Duodenal mucosa (tissue), 2 donors: ENCODE data around the gene PRXL2A.
"Not testable (repeated sequence)": the region's sequence is repeated elsewhere in the genome, so short reads cannot be mapped to it uniquely, and the experiment has no call there.

ENCODE experiments used
- H3K27ac ChIP-seq: one replicate; pipeline ENCODE4 v1.7.0; 2013; ENCODE audit warnings: low read depth, low read length
- H3K27me3 ChIP-seq, 2 donors: one replicate each; pipeline ENCODE4 v1.7.0; 2013; ENCODE audit warnings: low read length in 2 of 2, control low read depth in 1 of 2; ENCODE audit not compliant: insufficient read depth in 2 of 2, control insufficient read depth in 1 of 2
- H3K36me3 ChIP-seq, 2 donors: one replicate each; pipeline ENCODE4 v1.7.0; 2013; ENCODE audit warnings: low read length in 2 of 2, control low read depth in 1 of 2; ENCODE audit not compliant: insufficient read depth in 2 of 2, control insufficient read depth in 1 of 2
- H3K4me1 ChIP-seq, 2 donors: one replicate each; pipeline ENCODE4 v1.7.0; 2013; ENCODE audit warnings: low read length in 2 of 2, control low read depth in 1 of 2; ENCODE audit not compliant: insufficient read depth in 2 of 2, control insufficient read depth in 1 of 2
- H3K4me3 ChIP-seq, 2 donors: one replicate each; pipeline ENCODE4 v1.7.0; 2013; ENCODE audit warnings: low read length in 2 of 2, low read depth in 1 of 2
- H3K9ac ChIP-seq, 2 donors: one replicate each; pipeline ENCODE4 v1.7.0; 2013; ENCODE audit warnings: low read length in 2 of 2, low read depth in 1 of 2
- H3K9me3 ChIP-seq, 2 donors: one replicate each; pipeline ENCODE4 v1.7.0; 2013; ENCODE audit warnings: low read length in 2 of 2, control low read depth in 1 of 2; ENCODE audit not compliant: control insufficient read depth in 1 of 2

The PRXL2A gene

GRCh38 chr10:80474597-80474910 lies 66.2 kb downstream of the PRXL2A start:
- no peak overlapping the region for H3K27ac ChIP-seq
- peaks cover 33 to 50% of the 10 kb centered on the region in 2 donors for H3K4me1 ChIP-seq
- peaks cover 14 to 24% of the 10 kb centered on the region in 2 donors for H3K36me3 ChIP-seq
- H3K4me3 ChIP-seq, result no peak overlapping the region
- no peaks in the 10 kb centered on the region for H3K27me3 ChIP-seq
- H3K9me3 ChIP-seq, result peaks cover 0 to 5% of the 10 kb centered on the region in 2 donors
- H3K9ac ChIP-seq, result no peak overlapping the region

DNA sequence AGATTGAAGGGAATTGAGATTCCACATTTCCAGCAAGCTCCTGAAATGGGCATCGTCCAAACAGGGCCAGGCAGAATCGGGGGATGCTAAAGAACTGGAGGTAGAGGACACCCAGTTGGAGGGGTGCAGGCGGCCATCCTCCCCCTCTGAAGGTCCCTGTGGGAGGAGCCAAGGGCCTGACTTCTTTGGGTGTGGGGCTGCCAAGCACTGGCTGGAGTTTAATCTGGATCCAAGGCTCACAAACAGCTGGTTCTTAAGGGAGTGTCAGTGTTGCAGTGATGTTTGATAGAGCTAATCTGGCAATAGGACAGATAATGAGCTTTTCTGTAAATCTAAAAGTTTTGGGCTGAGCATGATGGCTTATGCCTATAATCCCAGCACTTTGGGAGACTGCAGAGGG lies 66.6 kb downstream of the PRXL2A start:
- Histone ChIP-seq H3K27me3 (no peaks in the 10 kb centered on the region), H3K4me1 (peaks cover 30 to 48% of the 10 kb centered on the region in 2 donors), H3K9ac (no peak overlapping the region), H3K36me3 (peaks cover 13 to 24% of the 10 kb centered on the region in 2 donors), H3K4me3 (no peak overlapping the region), H3K9me3 (peaks cover 0 to 5% of the 10 kb centered on the region in 2 donors), H3K27ac (no peak overlapping the region)

- not testable (repeated sequence) for H3K27ac ChIP-seq, H3K9ac ChIP-seq, H3K9me3 ChIP-seq, H3K4me3 ChIP-seq, H3K27me3 ChIP-seq
- Histone ChIP-seq H3K36me3 (peaks cover 13 to 20% of the 10 kb centered on the region in 2 donors), H3K4me1 (peaks cover 30 to 47% of the 10 kb centered on the region in 2 donors)
These were observed 67.3 kb downstream of the PRXL2A start for GRCh38 chr10:80475641-80476040.

- Histone ChIP-seq H3K4me1 (peaks cover 25 to 36% of the 10 kb centered on the region in 2 donors), H3K27me3 (no peaks in the 10 kb centered on the region), H3K9me3 (peaks cover 0 to 5% of the 10 kb centered on the region in 2 donors), H3K9ac (no peak overlapping the region), H3K4me3 (no peak overlapping the region), H3K36me3 (peaks cover 13 to 16% of the 10 kb centered on the region in 2 donors), H3K27ac (no peak overlapping the region)
These were observed 68.3 kb downstream of the PRXL2A start for GRCh38 chr10:80476685-80477084.

- peaks cover 0 to 5% of the 10 kb centered on the region in 2 donors for H3K9me3 ChIP-seq
- no peak overlapping the region for H3K4me3 ChIP-seq
- no peaks in the 10 kb centered on the region for H3K27me3 ChIP-seq
- H3K27ac ChIP-seq, result no peak overlapping the region
- H3K4me1 ChIP-seq, result peaks cover 17 to 25% of the 10 kb centered on the region in 2 donors
- no peak overlapping the region for H3K9ac ChIP-seq
- H3K36me3 ChIP-seq, result peaks cover 8 to 16% of the 10 kb centered on the region in 2 donors
These were observed 69.5 kb downstream of the PRXL2A start for GRCh38 chr10:80477813-80478212.

DNA sequence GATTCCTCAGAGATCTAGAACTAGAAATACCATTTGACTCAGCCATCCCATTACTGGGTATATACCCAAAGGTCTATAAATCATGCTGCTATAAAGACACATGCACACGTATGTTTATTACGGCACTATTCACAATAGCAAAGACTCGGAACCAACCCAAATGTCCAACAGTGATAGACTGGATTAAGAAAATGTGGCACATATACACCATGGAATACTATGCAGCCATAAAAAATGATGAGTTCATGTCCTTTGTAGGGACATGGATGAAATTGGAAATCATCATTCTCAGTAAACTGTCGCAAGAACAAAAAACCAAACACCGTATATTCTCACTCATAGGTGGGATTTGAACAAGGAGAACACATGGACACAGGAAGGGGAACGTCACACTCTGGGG lies 72.0 kb downstream of the PRXL2A start:
- not testable (repeated sequence) for H3K27me3 ChIP-seq, H3K4me3 ChIP-seq, H3K27ac ChIP-seq, H3K9ac ChIP-seq, H3K36me3 ChIP-seq, H3K9me3 ChIP-seq
- H3K4me1 ChIP-seq, result peaks cover 12 to 23% of the 10 kb centered on the region in 2 donors

DNA sequence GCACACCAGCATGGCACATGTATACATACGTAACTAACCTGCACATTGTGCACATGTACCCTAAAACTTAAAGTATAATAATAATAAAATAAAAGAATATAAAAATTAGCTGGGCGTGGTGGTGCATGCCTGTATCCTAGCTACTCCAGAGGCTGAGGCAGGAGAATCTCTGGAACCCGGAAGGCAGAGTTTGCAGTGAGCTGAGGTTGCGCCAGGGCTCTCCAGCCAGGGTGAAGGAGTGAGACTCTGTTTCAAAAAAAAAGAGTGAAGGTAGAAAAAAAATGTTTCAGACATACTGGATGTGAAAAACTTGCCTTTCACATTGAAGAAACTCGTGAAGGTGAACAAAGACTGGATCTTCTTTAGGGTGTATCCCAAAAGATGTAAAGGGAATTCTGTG lies 72.5 kb downstream of the PRXL2A start:
- Histone ChIP-seq H3K27ac (no peak overlapping the region), H3K4me3 (no peak overlapping the region), H3K27me3 (no peaks in the 10 kb centered on the region), H3K9ac (no peak overlapping the region), H3K9me3 (peaks cover 0 to 5% of the 10 kb centered on the region in 2 donors), H3K4me1 (peaks cover 17 to 27% of the 10 kb centered on the region in 2 donors), H3K36me3 (peaks cover 4 to 7% of the 10 kb centered on the region in 2 donors)

GRCh38 chr10:80484243-80484642 lies 75.9 kb downstream of the PRXL2A start:
- Histone ChIP-seq H3K9ac (no peak overlapping the region), H3K27me3 (no peaks in the 10 kb centered on the region), H3K4me3 (no peak overlapping the region), H3K4me1 (peaks cover 35 to 44% of the 10 kb centered on the region in 2 donors), H3K9me3 (no peaks in the 10 kb centered on the region), H3K36me3 (peaks cover 3% of the 10 kb centered on the region in 2 donors), H3K27ac (no peak overlapping the region)

- Histone ChIP-seq H3K27me3 (no peaks in the 10 kb centered on the region), H3K4me1 (peaks cover 35 to 44% of the 10 kb centered on the region in 2 donors), H3K27ac (no peak overlapping the region), H3K4me3 (no peak overlapping the region), H3K36me3 (peaks cover 7% of the 10 kb centered on the region in 2 donors), H3K9ac (no peak overlapping the region), H3K9me3 (no peaks in the 10 kb centered on the region)
These were observed 76.3 kb downstream of the PRXL2A start for GRCh38 chr10:80484676-80485075.

- no peak overlapping the region for H3K9ac ChIP-seq
- peaks cover 35 to 44% of the 10 kb centered on the region in 2 donors for H3K4me1 ChIP-seq
These were observed 77.0 kb downstream of the PRXL2A start for GRCh38 chr10:80485076-80485945.

More at GRCh38 chr10:80485076-80485945, 77.0 kb downstream of the PRXL2A start:
- Histone ChIP-seq H3K36me3 (peaks cover 10 to 14% of the 10 kb centered on the region in 2 donors), H3K27ac (no peak overlapping the region), H3K9me3 (no peaks in the 10 kb centered on the region), H3K4me3 (no peak overlapping the region), H3K27me3 (no peaks in the 10 kb centered on the region)
